Caco-2 (cell line): ENCODE data around the gene PRSS23. TPM values are rescaled to one million over a fixed set of nuclear protein-coding genes. Genes with fewer than 3 reads are reported as not detected.

Experiments
- BruUV-seq: library from RNA; stranded (reverse); fragments of 400-500 nt; replicated peaks from 2 replicates; lab custom pipeline; 2021; lab: Mats Ljungman, UMichigan
- CTCF ChIA-PET: fragments of 300-600 bp; sonication (Branson Sonifier 250); formaldehyde crosslinking; loops from one replicate; lab custom pipeline; 2022; ENCODE audit warnings: antibody characterized with exemption; lab: Charles Lee
- POLR2A ChIA-PET: fragments of 300-600 bp; sonication (Branson Sonifier 250); formaldehyde crosslinking; loops from one replicate; lab custom pipeline; 2022; ENCODE audit warnings: antibody characterized with exemption; lab: Charles Lee
- DNase-seq, 2 experiments: peaks; one replicate each; pipeline versions ENCODE4 v3.0.0 to v3.0.0-alpha.2; 2020 to 2022
- H3K27me3 ChIP-seq: replicated peaks from 2 replicates; pipeline ENCODE4 v1.6.0; 2011; ENCODE audit warnings: low read length; ENCODE audit not compliant: control insufficient read depth, insufficient read depth
- H3K36me3 ChIP-seq: 2 replicates; pipeline ENCODE4 v1.5.1; 2011; ENCODE audit warnings: low read length; ENCODE audit not compliant: control insufficient read depth, insufficient read depth
- H3K4me1 ChIP-seq: fragments of 250-450 bp; sonication (Bioruptor Pico); 2 replicates; pipeline ENCODE4 v1.5.1; 2020; ENCODE audit warnings: mild to moderate bottlenecking
- H3K4me3 ChIP-seq: 2 replicates; pipeline ENCODE4 v1.5.1; 2011; ENCODE audit warnings: low read depth, mild to moderate bottlenecking, control low read depth, low read length
- H3K9me3 ChIP-seq: fragments of 250-450 bp; sonication (Bioruptor Pico); 2 replicates; pipeline ENCODE4 v1.5.1; 2020; ENCODE audit warnings: mild to moderate bottlenecking, moderate library complexity
- H3K27ac Mint-ChIP-seq: one replicate; pipeline ENCODE4 v1.8.0; 2022; ENCODE audit warnings: mixed read lengths; ENCODE audit not compliant: unreplicated experiment
- H3K27me3 Mint-ChIP-seq: one replicate; pipeline ENCODE4 v1.8.0; 2022; ENCODE audit warnings: mixed read lengths; ENCODE audit not compliant: insufficient read depth, unreplicated experiment
- H3K36me3 Mint-ChIP-seq: one replicate; pipeline ENCODE4 v1.8.0; 2022; ENCODE audit warnings: mild to moderate bottlenecking, mixed read lengths; ENCODE audit not compliant: insufficient read depth, unreplicated experiment
- H3K4me1 Mint-ChIP-seq: one replicate; pipeline ENCODE4 v1.8.0; 2022; ENCODE audit warnings: low read depth, mixed read lengths; ENCODE audit not compliant: unreplicated experiment
- H3K4me3 Mint-ChIP-seq: one replicate; pipeline ENCODE4 v1.8.0; 2022; ENCODE audit warnings: mild to moderate bottlenecking, moderate library complexity, mixed read lengths; ENCODE audit not compliant: unreplicated experiment
- H3K9me3 Mint-ChIP-seq: one replicate; pipeline ENCODE4 v1.8.0; 2022; ENCODE audit warnings: mixed read lengths; ENCODE audit not compliant: unreplicated experiment
- intact Hi-C: fragments of 100-400 bp; cut with micrococcal nuclease; formaldehyde crosslinking; loops from one replicate; pipeline ENCODE4 v1.10.0; 2022; ENCODE audit not compliant: unreplicated experiment
- total RNA-seq: library from RNA; stranded (reverse); gene quantifications from 2 replicates; pipeline ENCODE4 v1.2.3, GENCODE V29; 2022
- TF ChIP-seq, protein P1 (sequence below), 2 experiments: fragments of 200-600 bp in 1 of 2; IDR thresholded peaks; 1 replicate in 1 of 2; 2 replicates in 1 of 2; pipeline versions ENCODE4 v1.5.1 to v1.8.0; 2011 to 2022; ENCODE audit warnings: antibody characterized with exemption in 1 of 2, control low read depth in 1 of 2, inconsistent platforms in 1 of 2, low read depth in 1 of 2, low read length in 1 of 2, mild to moderate bottlenecking in 1 of 2, moderate library complexity in 1 of 2; ENCODE audit not compliant: insufficient read depth in 1 of 2, severe bottlenecking in 1 of 2, unreplicated experiment in 1 of 2

Gene PRSS23
- total RNA-seq, 1 experiment from 2014 or later, result 400 TPM

DNA sequence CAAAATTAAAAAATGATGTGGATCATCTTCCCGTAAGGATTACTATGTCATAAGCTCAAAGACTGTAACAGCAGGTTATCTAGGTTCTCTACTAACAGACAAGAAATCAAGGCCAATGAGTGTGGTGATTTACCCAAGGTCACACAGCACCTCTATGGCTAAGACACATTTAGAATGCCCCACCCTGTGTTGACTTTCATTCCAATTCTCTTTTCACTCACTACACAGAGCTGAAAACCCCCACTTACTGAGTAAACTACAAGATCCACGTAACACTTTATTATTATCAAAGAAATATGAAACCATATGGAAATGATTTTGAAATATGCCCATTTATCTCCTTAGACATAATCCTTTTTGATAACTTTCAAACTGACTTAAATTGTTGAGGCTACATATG lies 4.8 kb upstream of the PRSS23 start:
- H3K36me3 ChIP-seq, result no peaks in the 10 kb centered on the region
- no TSS peak for BruUV-seq
- Mint-ChIP-seq H3K27ac (peak overlapping the region; percentile 99), H3K4me3 (peak overlapping the region; percentile 10), H3K4me1 (peaks cover 73% of the 10 kb centered on the region), H3K27me3 (no peaks in the 10 kb centered on the region), H3K9me3 (no peaks in the 10 kb centered on the region), H3K36me3 (peaks cover 21% of the 10 kb centered on the region)
- no peak overlapping the region for H3K4me3 ChIP-seq
- H3K9me3 ChIP-seq, result no peaks in the 10 kb centered on the region
- POLR2A ChIA-PET, result interaction anchor here (1.7 kb wide), 1 partner anchor 16 kb away, joined by 7 read pairs; no protein-coding TSS in a partner anchor
- CTCF ChIA-PET, result interaction anchor here (2.2 to 2.4 kb wide), 2 partner anchors 16 to 187 kb away, joined by 8 to 11 read pairs; no protein-coding TSS in a partner anchor
- no peak for DNase-seq
- peaks cover 84% of the 10 kb centered on the region for H3K4me1 ChIP-seq
- TF ChIP-seq, protein P1, sequence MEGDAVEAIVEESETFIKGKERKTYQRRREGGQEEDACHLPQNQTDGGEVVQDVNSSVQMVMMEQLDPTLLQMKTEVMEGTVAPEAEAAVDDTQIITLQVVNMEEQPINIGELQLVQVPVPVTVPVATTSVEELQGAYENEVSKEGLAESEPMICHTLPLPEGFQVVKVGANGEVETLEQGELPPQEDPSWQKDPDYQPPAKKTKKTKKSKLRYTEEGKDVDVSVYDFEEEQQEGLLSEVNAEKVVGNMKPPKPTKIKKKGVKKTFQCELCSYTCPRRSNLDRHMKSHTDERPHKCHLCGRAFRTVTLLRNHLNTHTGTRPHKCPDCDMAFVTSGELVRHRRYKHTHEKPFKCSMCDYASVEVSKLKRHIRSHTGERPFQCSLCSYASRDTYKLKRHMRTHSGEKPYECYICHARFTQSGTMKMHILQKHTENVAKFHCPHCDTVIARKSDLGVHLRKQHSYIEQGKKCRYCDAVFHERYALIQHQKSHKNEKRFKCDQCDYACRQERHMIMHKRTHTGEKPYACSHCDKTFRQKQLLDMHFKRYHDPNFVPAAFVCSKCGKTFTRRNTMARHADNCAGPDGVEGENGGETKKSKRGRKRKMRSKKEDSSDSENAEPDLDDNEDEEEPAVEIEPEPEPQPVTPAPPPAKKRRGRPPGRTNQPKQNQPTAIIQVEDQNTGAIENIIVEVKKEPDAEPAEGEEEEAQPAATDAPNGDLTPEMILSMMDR (IDR thresholded peaks at IDR 0.05; ENCODE audit: insufficient read depth in 1 of 2, low read depth in 1 of 2, low read length in 1 of 2, severe bottlenecking in 1 of 2, unreplicated experiment in 1 of 2), result no peak
- intact Hi-C loops, result no loop called here
- H3K27me3 ChIP-seq, result no peaks in the 10 kb centered on the region

DNA sequence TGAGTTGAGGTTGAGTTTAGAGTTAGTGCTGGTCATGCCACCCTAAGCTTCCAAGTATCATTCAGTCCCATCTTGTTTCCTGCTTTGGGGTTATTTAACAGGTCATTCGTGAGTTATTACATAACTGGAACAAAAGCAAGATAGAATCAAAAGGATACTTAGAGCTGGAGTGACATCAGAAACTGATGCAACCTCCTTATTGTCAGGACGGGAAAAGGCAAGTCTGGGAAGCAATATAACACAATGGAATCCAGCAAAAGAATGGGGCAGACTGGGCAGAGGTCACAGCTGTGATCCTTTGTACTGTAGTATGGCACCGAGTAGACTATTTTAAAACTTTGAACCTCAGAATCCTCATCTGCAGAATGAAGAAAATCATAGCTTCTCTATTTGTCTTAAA lies 4.4 kb upstream of the PRSS23 start:
- H3K4me1 ChIP-seq, result peaks cover 79% of the 10 kb centered on the region
- BruUV-seq, result no TSS peak
- peak; percentile 77 to 81 for DNase-seq
- Mint-ChIP-seq H3K9me3 (no peaks in the 10 kb centered on the region), H3K4me1 (peaks cover 69% of the 10 kb centered on the region), H3K36me3 (peaks cover 25% of the 10 kb centered on the region), H3K27ac (peak overlapping the region; percentile 99), H3K4me3 (peak overlapping the region; percentile 10), H3K27me3 (no peaks in the 10 kb centered on the region)
- intact Hi-C loops, result no loop called here
- no peaks in the 10 kb centered on the region for H3K36me3 ChIP-seq
- ChIA-PET CTCF (interaction anchor here (2.2 to 2.4 kb wide), 2 partner anchors 16 to 188 kb away, joined by 8 to 11 read pairs; no protein-coding TSS in a partner anchor), POLR2A (interaction anchor here (1.7 kb wide), 1 partner anchor 16 kb away, joined by 7 read pairs; no protein-coding TSS in a partner anchor)
- TF ChIP-seq, protein P1 (IDR thresholded peaks at IDR 0.05; ENCODE audit: insufficient read depth in 1 of 2, low read depth in 1 of 2, low read length in 1 of 2, severe bottlenecking in 1 of 2, unreplicated experiment in 1 of 2), result no peak
- H3K9me3 ChIP-seq, result no peaks in the 10 kb centered on the region
- H3K27me3 ChIP-seq, result no peaks in the 10 kb centered on the region
- H3K4me3 ChIP-seq, result no peak overlapping the region

DNA sequence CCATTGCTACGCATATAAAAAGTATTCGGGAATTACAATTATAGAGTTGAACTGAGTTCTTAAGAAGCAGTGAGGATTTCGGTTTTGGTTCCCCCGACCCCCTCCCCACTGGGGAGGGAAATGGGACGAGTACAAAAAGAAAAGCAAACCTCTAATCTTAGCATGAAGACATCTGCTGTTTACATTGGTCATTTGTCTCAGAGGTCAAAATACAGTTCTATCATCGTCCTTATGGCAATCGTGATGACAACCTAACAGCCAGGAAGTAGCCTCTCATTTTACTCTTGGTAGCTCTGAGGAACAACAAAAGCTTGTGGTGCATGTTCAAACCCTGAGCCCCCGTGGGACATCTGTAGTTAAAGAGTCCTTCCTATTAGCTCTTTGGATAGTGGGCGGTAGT lies 3.2 kb upstream of the PRSS23 start:
- Histone ChIP-seq H3K4me1 (peaks cover 70% of the 10 kb centered on the region), H3K4me3 (no peak overlapping the region), H3K9me3 (no peaks in the 10 kb centered on the region), H3K36me3 (no peaks in the 10 kb centered on the region), H3K27me3 (no peaks in the 10 kb centered on the region)
- no peak for DNase-seq
- ChIA-PET POLR2A (interaction anchor here (0.6 to 1.2 kb wide), 2 partner anchors 15 to 21 kb away, joined by 3 to 5 read pairs; no protein-coding TSS in a partner anchor), CTCF (interaction anchor here (2.2 kb wide), 1 partner anchor 189 kb away, joined by 11 read pairs; no protein-coding TSS in a partner anchor)
- H3K4me1 Mint-ChIP-seq, result peaks cover 66% of the 10 kb centered on the region
- TF ChIP-seq, protein P1 (IDR thresholded peaks at IDR 0.05; ENCODE audit: insufficient read depth in 1 of 2, low read depth in 1 of 2, low read length in 1 of 2, severe bottlenecking in 1 of 2, unreplicated experiment in 1 of 2), result no peak
- H3K9me3 Mint-ChIP-seq, result no peaks in the 10 kb centered on the region
- no TSS peak for BruUV-seq
- peak overlapping the region; percentile 99 for H3K27ac Mint-ChIP-seq
- no peaks in the 10 kb centered on the region for H3K27me3 Mint-ChIP-seq
- intact Hi-C loops, result no loop called here
- H3K4me3 Mint-ChIP-seq, result peak overlapping the region; percentile 1
- peaks cover 37% of the 10 kb centered on the region for H3K36me3 Mint-ChIP-seq
